GM18858 (cell line): Measurements from ENCODE around the gene GAGE12H.
"Not testable (repeated sequence)": the region's sequence is repeated elsewhere in the genome, so short reads cannot be mapped to it uniquely, and the experiment has no call there.

ENCODE experiments used
- ATAC-seq: cut with Tn5 transposase; IDR thresholded peaks from one replicate; pipeline ENCODE4 v1.9.1; 2021; ENCODE audit not compliant: unreplicated experiment

GAGE12H gene

DNA sequence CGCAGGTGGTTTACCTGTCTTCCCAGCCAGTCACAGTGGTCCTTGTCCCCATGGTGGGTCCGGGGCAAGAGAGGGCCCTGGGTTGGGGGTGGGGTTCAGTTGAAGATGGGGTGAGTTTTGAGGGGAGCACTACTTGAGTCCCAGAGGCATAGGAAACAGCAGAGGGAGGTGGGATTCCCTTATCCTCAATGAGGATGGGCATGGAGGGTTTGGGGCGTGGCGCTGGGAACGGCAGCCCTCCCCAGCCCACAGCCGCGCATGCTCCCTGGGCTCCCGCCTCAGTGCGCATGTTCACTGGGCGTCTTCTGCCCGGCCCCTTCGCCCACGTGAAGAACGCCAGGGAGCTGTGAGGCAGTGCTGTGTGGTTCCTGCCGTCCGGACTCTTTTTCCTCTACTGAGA lies at the start of gene GAGE12H:
TSS of gene GAGE12H (plus strand) at position 301 of the 400 bp plus-strand sequence. CDS start 1,155 bp downstream, outside the sequence.
- ATAC-seq, result not testable (repeated sequence)

- ATAC-seq, result not testable (repeated sequence)
Observed at GRCh38 chrX:49531877-49532276, 47.9 kb upstream of the GAGE12H start, which contains the start of gene GAGE12C. Gene GAGE12C (plus strand): TSS chrX:49532177. CDS start chrX:49533332, 1,155 bp downstream.

- not testable (repeated sequence) for ATAC-seq
Observed at GRCh38 chrX:49541433-49541832, 38.3 kb upstream of the GAGE12H start, which contains the start of gene GAGE12D. Gene GAGE12D (plus strand): TSS chrX:49541733. CDS start chrX:49542888, 1,155 bp downstream.

- ATAC-seq, result not testable (repeated sequence)
Observed at GRCh38 chrX:49550989-49551388, 28.8 kb upstream of the GAGE12H start, which contains the start of gene GAGE12E. Gene GAGE12E (plus strand): TSS chrX:49551289. CDS start chrX:49552444, 1,155 bp downstream.

GRCh38 chrX:49560542-49560941 lies 19.2 kb upstream of the GAGE12H start, which contains the start of gene GAGE12F:
Gene GAGE12F (plus strand): TSS chrX:49560842. CDS start chrX:49561997, 1,155 bp downstream.
- ATAC-seq, result not testable (repeated sequence)

- ATAC-seq, result not testable (repeated sequence)
Observed at GRCh38 chrX:49568728-49569127, 11.0 kb upstream of the GAGE12H start.

DNA sequence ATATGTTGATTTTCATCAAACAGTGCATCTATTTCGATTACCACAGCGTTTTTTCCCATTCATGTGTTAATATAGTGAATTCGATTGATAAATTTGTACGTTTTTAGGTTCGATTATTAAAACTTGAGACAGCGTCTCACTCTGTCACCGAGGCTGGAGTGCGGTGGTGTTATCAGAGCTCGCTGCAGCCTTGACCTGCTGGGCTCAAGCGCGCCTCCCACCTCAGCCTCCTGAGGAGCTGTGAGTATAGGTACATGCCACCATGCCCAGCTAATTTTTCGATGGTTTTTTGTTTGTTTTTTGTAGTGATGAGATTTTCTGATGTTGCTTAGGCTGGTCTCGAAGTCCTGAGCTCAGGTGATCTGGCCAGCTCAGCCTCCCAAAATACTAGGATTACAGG lies 10.6 kb upstream of the GAGE12H start:
- ATAC-seq, result not testable (repeated sequence)

GRCh38 chrX:49570100-49570499 lies 9.6 kb upstream of the GAGE12H start, which contains the start of gene GAGE12G:
Gene GAGE12G (plus strand): TSS chrX:49570400. CDS start chrX:49571555, 1,155 bp downstream.
- not testable (repeated sequence) for ATAC-seq

- ATAC-seq, result not testable (repeated sequence)
Observed at GRCh38 chrX:49589196-49589595, 9.4 kb downstream of the GAGE12H start, which contains the start of gene GAGE2A. Gene GAGE2A (plus strand): TSS chrX:49589496. CDS start chrX:49590651, 1,155 bp downstream.

DNA sequence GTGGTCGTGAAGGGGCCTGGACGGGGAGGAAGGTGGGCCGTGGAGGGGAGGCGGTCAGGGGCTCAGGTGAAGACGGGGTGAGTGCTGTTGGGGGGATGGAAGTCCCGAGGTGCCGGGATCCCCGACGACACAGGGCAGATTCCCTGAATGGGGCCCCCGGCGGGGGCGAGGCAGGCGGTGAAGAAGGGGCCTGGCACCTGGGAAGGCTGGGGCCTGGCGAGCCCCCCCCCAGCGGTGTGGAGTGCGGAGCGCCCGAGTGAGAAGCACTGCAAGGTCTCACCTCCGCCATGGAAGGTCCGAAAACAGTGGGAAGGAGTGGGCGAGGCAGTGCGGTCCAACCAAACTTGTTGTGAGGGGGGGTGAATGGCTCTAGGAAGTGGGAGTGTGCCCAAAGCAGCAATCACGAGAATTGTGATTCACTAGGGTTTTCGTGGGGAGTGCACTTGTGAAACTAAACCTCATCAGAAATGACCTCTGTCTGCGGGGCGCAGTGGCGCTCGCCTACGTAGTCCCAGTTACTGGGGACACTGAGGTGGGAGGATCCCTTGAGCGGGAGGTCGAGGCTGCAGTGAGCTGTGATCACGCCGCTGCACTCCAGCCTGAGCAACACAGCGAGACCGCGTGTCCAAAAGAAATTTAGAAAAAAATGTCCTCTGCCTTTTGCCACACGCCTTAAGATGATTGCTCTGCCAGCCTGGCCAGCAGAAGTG lies 10.2 kb downstream of the GAGE12H start:
- ATAC-seq, result not testable (repeated sequence)

DNA sequence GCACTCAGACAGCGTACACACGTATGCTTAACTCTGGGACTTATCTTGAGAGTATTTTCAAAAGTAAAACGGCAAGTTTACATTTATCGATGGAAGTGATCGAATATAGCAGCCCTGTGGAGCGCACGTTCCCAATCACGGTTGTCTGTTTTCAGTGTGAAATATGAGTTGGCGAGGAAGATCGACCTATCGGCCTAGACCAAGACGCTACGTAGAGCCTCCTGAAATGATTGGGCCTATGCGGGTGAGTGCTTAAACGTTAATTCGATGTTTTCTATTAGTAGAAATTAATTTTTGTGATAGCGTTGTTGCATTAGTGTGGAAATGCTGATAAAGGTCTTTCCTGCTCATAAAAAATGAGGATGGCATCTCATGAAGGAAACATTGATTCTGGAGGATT lies 10.7 kb downstream of the GAGE12H start:
- not testable (repeated sequence) for ATAC-seq

DNA sequence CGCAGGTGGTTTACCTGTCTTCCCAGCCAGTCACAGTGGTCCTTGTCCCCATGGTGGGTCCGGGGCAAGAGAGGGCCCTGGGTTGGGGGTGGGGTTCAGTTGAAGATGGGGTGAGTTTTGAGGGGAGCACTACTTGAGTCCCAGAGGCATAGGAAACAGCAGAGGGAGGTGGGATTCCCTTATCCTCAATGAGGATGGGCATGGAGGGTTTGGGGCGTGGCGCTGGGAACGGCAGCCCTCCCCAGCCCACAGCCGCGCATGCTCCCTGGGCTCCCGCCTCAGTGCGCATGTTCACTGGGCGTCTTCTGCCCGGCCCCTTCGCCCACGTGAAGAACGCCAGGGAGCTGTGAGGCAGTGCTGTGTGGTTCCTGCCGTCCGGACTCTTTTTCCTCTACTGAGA lies 19.0 kb downstream of the GAGE12H start, which contains the start of gene GAGE1:
TSS of gene GAGE1 (plus strand) at position 301 of the 400 bp plus-strand sequence. CDS start 1,155 bp downstream, outside the sequence.
- ATAC-seq, result not testable (repeated sequence)

DNA sequence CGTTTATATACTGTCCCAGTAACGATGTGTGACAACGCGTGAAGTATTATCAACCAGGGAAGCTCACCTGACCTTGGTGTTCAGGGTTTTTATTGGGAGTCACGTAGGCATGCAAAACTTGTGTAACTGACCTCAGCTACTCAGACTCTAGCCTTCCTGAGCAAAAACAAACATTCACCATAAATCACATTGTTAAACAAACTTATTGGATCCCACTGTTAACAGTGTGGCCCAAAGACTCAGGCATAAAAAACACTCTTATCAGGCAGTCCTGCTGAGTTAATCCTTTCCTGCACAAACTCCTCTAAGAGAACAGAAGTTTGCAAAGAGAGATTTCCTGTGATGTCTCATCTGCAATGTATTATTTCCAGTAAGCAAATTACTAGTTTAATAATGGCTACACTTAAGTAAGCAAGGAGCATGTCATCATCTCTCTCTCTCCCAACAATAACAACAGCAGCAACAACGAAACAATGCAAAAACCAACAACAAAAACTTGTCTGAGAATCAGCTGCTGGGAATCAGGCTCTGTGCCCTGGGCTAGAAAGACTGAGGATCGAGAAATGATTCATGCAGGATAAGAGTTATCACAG lies 31.1 kb downstream of the GAGE12H start:
- ATAC-seq, result no peak

GRCh38 chrX:49618574-49618973 lies 38.8 kb downstream of the GAGE12H start:
- ATAC-seq, result no peak

DNA sequence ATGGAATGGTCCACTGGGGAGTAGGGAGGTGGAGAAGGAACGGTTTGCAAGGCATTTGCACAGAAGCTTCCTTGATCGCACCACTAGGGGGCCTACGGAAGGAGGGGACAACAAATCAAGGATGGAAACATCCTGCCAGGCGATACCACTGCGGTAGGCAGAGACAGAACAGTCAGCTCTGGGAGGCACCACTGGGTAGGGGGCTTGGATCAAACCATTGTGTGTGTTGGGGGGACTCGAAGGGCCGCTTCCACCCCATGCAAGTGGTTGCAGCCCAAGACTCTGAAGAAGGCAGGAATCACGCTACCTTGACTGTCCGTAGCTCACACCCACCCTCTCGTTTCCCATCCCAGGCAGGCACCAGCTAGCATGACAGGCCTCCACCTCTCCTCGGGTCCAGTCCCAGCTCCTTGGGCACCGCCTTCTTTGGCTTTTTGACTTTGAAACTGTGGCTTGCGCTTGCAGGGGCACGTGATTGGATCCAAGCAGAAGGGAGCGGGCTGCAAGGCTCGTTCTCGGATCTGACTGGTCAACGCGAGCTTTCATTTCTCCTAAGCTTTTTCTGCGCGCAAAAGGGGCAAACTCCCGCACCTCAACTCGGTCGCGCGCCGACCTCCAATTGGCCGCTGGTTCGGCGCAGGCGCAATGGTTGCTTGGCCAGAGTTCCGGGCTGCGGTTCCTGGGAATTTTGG lies 47.5 kb downstream of the GAGE12H start:
- ATAC-seq, result no peak
